Thoracic aorta (tissue), 2 donors: ENCODE data around the gene ITSN2. TPM values are rescaled to one million over a fixed set of nuclear protein-coding genes. Genes with fewer than 3 reads are reported as not detected.
"Not testable (repeated sequence)": the region's sequence is repeated elsewhere in the genome, so short reads cannot be mapped to it uniquely, and the experiment has no call there.

ENCODE experiments used
- ATAC-seq: fragments of 150-250 bp; one replicate; pipeline ENCODE4 v1.8.0; 2017; ENCODE audit warnings: low read depth; ENCODE audit not compliant: insufficient number of reproducible peaks, low FRiP score
- DNase-seq: peaks from one replicate; pipeline ENCODE4 v3.0.0-alpha.2; 2020; ENCODE audit warnings: low spot score
- H3K27ac ChIP-seq, 2 donors: fragments of 200-600 bp; sonication (generic); 1 replicate in 1 of 2; 2 replicates in 1 of 2; pipeline ENCODE4 v1.5.1; 2016; ENCODE audit warnings: mild to moderate bottlenecking in 2 of 2, moderate library complexity in 2 of 2
- H3K27me3 ChIP-seq: fragments of 200-600 bp; sonication (generic); replicated peaks from 2 replicates; pipeline ENCODE4 v1.6.0; 2016; ENCODE audit warnings: mild to moderate bottlenecking; ENCODE audit not compliant: insufficient read depth
- H3K36me3 ChIP-seq: fragments of 200-600 bp; sonication (generic); one replicate; pipeline ENCODE4 v1.5.1; 2016
- H3K4me1 ChIP-seq, 2 donors: fragments of 200-600 bp; sonication (generic); 1 replicate in 1 of 2; 2 replicates in 1 of 2; pipeline versions ENCODE4 v1.5.1 to v1.6.0; 2016; ENCODE audit warnings: low read depth in 2 of 2, mild to moderate bottlenecking in 1 of 2; ENCODE audit not compliant: control insufficient read depth in 1 of 2
- H3K4me3 ChIP-seq: fragments of 200-600 bp; sonication (generic); 2 replicates; pipeline ENCODE4 v1.5.1; 2016; ENCODE audit warnings: mild to moderate bottlenecking
- H3K9me3 ChIP-seq: fragments of 200-600 bp; sonication (generic); 2 replicates; pipeline ENCODE4 v1.5.1; 2016
- total RNA-seq, 2 donors: library from RNA; depleted of rRNA; stranded (reverse); fragments of >200 nt; gene quantifications; one replicate each; pipeline versions ENCODE4 v1.1.0 to v1.2.3, GENCODE V29; 2016
- TF ChIP-seq, protein P1 (sequence below): fragments of 200-600 bp; sonication (generic); IDR thresholded peaks from one replicate; pipeline ENCODE4 v1.5.1; 2019; ENCODE audit warnings: antibody characterized with exemption

The ITSN2 gene
- total RNA-seq, 2 donors from 2014 or later: 64.0 to 121 TPM

DNA sequence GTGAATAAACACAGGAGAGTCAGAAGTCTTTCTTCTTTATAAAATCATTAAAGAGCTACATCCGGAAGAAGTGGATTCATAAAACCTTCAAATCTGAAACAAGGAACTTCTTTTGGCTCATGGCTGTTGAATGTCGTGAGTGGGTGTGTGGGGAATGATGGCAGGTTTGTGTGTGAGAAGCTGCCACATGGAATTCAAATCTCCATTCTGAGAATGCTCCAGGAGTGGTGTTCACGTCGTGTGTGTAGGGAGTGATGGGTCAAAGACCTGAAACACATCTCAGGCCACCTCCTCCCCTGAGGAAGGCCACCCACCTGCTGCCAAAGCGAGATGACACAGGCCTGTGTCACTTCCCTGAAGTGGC is 156.6 kb downstream of the ITSN2 start:
- Histone ChIP-seq H3K27me3 (no peaks in the 10 kb centered on the region), H3K4me3 (no peak overlapping the region), H3K4me1 (no peaks in the 10 kb centered on the region), H3K36me3 (peaks cover 51% of the 10 kb centered on the region), H3K27ac (no peak overlapping the region), H3K9me3 (no peaks in the 10 kb centered on the region)
- no peak for ATAC-seq
- TF ChIP-seq, protein P1, sequence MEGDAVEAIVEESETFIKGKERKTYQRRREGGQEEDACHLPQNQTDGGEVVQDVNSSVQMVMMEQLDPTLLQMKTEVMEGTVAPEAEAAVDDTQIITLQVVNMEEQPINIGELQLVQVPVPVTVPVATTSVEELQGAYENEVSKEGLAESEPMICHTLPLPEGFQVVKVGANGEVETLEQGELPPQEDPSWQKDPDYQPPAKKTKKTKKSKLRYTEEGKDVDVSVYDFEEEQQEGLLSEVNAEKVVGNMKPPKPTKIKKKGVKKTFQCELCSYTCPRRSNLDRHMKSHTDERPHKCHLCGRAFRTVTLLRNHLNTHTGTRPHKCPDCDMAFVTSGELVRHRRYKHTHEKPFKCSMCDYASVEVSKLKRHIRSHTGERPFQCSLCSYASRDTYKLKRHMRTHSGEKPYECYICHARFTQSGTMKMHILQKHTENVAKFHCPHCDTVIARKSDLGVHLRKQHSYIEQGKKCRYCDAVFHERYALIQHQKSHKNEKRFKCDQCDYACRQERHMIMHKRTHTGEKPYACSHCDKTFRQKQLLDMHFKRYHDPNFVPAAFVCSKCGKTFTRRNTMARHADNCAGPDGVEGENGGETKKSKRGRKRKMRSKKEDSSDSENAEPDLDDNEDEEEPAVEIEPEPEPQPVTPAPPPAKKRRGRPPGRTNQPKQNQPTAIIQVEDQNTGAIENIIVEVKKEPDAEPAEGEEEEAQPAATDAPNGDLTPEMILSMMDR: no peak
- no peak for DNase-seq

DNA sequence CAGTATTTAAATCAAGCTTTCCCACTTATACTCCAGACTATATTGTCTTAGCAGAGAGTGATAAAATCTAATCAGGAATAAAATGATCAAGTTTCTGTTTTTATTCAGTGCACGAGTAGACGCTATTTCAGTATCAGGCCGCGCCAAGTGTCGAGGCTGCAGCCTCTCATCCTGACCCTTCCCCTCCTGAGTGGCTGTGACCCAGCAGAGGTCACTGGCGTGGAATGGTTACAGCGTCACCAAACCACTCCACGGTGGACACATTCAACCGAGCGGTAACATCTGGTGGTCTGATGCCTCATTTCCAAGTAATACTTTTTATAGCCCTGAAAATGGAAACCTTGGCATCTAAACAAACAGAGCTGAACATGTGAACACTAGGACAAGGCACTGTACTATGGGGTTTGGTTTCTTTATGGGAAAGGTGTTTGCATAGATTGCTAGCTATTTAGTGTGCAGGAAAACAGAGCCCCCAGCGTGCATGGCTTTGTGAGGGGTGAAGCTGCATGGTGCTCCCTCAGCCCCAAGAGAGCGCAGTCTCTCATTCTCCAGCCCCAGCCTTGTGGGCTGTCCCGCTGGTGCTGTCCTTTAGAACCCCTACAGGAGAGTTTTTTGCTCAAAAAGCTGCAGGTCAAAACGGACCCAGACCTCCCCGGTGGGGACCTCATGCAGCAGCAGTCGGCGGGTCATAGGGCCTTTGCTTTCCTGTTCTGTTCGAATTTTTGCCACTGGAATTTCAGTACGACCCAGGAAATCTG is 157.1 kb downstream of the ITSN2 start:
- Histone ChIP-seq H3K9me3 (no peaks in the 10 kb centered on the region), H3K4me3 (no peak overlapping the region), H3K27me3 (no peaks in the 10 kb centered on the region), H3K27ac (no peak overlapping the region), H3K4me1 (no peaks in the 10 kb centered on the region), H3K36me3 (peaks cover 45% of the 10 kb centered on the region)
- TF ChIP-seq, protein P1: no peak
- DNase-seq (no peak), ATAC-seq (no peak)

DNA sequence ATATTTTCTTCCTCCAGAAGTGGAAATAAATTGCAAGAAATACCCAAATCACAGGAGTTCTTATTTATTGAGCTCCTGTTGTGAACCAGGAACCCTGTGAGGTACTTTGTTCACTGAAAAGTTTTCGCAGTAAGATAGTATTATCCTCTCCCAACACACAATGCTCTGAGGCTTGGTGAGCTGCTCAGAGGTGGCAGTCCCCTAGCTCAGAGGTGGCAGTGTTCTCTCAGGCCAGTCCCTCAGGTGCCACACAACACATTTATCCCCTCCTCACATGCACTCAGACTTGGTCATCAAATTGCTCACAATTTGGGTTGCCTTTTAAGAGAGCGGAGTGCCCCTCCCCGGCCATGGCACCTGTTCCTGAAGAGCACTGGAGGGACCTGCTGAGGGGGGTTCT is 159.5 kb downstream of the ITSN2 start:
- ATAC-seq (no peak), DNase-seq (no peak)
- no peaks in the 10 kb centered on the region for H3K9me3 ChIP-seq
- TF ChIP-seq, protein P1: no peak
- no peak overlapping the region for H3K4me3 ChIP-seq
- no peaks in the 10 kb centered on the region for H3K4me1 ChIP-seq
- H3K27me3 ChIP-seq: no peaks in the 10 kb centered on the region
- no peak overlapping the region for H3K27ac ChIP-seq
- H3K36me3 ChIP-seq: peaks cover 31% of the 10 kb centered on the region

DNA sequence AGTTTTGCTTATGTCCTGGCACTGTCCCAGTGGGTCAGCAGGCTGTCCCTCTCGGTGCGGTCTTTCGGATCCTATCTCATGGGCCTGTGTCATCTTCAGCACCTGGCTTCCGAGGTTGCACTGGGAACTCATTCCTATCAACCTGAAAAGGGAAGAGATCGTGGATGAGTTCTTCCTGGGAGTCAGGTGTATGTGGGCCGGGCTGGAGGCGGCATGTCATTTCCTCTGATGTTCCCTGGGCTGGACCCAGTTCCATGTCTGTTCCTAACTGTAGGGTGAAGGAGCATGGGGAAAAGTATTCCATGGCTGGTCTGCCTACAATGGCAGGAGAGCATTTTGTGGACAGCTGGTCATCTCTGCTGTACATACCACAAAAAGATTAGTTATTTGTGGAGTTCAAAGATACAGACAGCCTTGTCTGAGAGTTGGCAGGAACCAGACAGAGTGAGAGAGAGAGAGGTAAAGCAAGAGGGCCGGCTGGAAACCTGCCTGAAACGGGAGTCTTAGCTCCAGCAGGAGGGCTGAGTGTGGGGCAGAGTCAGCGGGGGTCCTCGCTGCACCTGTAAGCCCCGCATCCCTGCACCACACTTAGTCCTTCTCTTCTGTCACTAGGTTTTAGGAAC is 160.3 kb downstream of the ITSN2 start:
- no peak for DNase-seq
- TF ChIP-seq, protein P1: no peak
- Histone ChIP-seq H3K4me3 (no peak overlapping the region), H3K36me3 (peaks cover 23% of the 10 kb centered on the region), H3K9me3 (no peaks in the 10 kb centered on the region), H3K27me3 (no peaks in the 10 kb centered on the region), H3K4me1 (no peaks in the 10 kb centered on the region), H3K27ac (no peak overlapping the region)
- ATAC-seq: no peak

DNA sequence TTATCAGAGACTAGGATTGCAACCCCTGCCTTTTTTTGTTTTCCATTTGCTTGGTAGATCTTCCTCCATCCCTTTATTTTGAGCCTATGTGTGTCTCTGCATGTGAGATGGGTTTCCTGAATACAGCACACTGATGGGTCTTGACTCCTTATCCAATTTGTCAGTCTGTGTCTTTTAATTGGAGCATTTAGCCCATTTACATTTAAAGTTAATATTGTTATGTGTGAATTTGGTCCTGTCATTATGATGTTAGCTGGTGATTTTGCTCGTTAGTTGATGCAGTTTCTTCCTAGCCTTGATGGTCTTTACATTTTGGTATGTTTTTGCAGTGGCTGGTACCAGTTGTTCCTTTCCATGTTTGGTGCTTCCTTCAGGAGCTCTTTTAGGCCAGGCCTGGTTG is 163.1 kb downstream of the ITSN2 start:
- not testable (repeated sequence) for H3K27ac ChIP-seq, H3K4me1 ChIP-seq, ATAC-seq

More for the DNA sequence above, 163.1 kb downstream of the ITSN2 start:
- not testable (repeated sequence) for H3K36me3 ChIP-seq, H3K4me3 ChIP-seq, H3K27me3 ChIP-seq, DNase-seq, H3K9me3 ChIP-seq
